Gastrocnemius medialis (tissue), 4 donors: Measurements from ENCODE around the gene HRK.

Source experiments
- CTCF ChIP-seq, 5 experiments: fragments of 450-650 bp in 3 of 5; fragments of 200-600 bp in 2 of 5; sonication (generic) in 2 of 5; IDR thresholded peaks in 4 of 5; conservative IDR thresholded peaks in 1 of 5; 1 replicate in 4 of 5; 2 replicates in 1 of 5; pipeline ENCODE4 v1.5.1; 2016 to 2019; ENCODE audit warnings: antibody characterized with exemption in 5 of 5, mild to moderate bottlenecking in 3 of 5, moderate library complexity in 3 of 5
- POLR2A ChIP-seq, 2 donors: fragments of 450-650 bp; IDR thresholded peaks; one replicate each; pipeline ENCODE4 v1.6.1; 2017; ENCODE audit warnings: antibody characterized with exemption in 2 of 2, mild to moderate bottlenecking in 2 of 2, moderate library complexity in 2 of 2

GRCh38 chr12:116926283-116927243 lies 45.3 kb upstream of the HRK start:
- TF ChIP-seq CTCF (IDR thresholded peaks at IDR 0.05 in 4 of 5, conservative IDR thresholded peaks at IDR 0.05 in 1 of 5) (no peak), POLR2A (IDR thresholded peaks at IDR 0.05) (no peak)
